Measurements from ENCODE around the gene PEDS1. TPM values are rescaled to one million over a fixed set of nuclear protein-coding genes. Genes with fewer than 3 reads are reported as not detected.

Gene PEDS1
- total RNA-seq, 1 experiment from 2014 or later: 37.7 TPM

DNA sequence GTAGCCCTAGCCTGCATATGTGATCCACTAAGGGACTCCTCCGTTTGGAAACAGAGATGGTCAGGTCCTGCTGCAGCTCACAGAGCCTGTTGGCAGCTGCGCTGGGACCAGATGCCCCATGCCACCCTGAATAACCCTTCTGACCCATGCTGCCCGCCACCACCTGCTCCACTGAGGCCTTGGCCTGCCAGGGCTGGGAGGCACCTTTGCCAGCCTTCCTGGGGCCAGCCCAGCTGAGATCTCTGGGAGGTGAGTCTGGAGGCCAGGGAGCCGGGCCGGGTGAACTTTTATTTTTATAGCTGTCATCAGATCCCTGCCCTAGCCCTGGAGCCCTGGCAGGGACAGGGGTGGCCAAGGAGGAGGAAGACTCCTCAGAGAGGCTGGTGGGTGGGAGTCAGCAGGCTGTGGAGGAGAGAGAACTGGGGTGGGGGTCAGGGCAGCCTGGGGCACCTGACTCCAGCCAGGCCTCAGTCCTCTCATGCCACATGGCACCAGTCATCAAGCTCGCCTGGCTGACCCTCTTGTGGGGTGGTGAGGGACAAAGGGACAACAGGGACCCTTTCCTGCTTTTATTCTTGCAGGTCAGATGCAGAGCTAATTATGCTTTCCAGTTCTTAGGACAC, 47.1 kb upstream of the PEDS1 start:
- POLR2A ChIA-PET (ENCODE audit: unreplicated experiment): interaction anchor here (0.6 to 0.7 kb wide), 2 partner anchors 24 to 56 kb away, joined by 3 to 7 read pairs; no protein-coding TSS in a partner anchor
- no peak overlapping the region for H3K4me2 ChIP-seq
- BruUV-seq (replicated peaks): no TSS peak

DNA sequence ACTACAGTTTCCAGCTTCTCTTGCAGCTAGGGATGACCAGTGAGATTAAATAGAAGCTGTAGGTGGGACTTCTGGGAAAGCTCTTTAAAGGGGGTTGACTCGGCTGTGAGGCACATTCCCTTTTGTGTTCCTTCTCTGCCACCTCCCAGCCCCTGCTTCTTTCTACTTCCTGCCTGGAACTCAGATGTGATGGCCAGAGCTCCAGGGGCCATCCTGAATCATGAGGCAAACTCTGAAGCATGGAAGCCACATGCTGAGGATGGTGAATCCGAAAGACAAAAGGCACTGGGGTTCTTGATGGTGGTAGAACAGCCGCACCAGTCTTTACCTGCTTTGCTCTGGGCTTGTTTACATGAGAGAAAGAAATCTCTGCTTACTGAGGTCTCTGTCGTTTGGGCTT, 46.2 kb upstream of the PEDS1 start:
- H3F3A ChIP-seq (ENCODE audit: insufficient read depth, low read depth): peaks cover 64% of the 10 kb centered on the region
- H3K4me2 ChIP-seq: no peak overlapping the region
- peaks cover 14% of the 10 kb centered on the region for H3K79me2 ChIP-seq (ENCODE audit: low read depth)
- H3K9me2 ChIP-seq (ENCODE audit: insufficient read depth): no peaks in the 10 kb centered on the region
- H3K9me3 ChIP-seq (ENCODE audit: insufficient read depth, low read depth): no peaks in the 10 kb centered on the region
- no peak overlapping the region for H2AFZ ChIP-seq
- no peak overlapping the region for H3K4me3 ChIP-seq
- no peaks in the 10 kb centered on the region for H3K27me3 ChIP-seq (ENCODE audit: insufficient read depth, low read depth)
- DNase-seq: peak in 1 of 2 experiments; percentile 19
- no TSS peak for BruUV-seq (replicated peaks)
- H3K4me1 ChIP-seq (replicated peaks; ENCODE audit: insufficient read depth): peaks cover 26% of the 10 kb centered on the region
- H4K20me1 ChIP-seq (ENCODE audit: insufficient read depth): peaks cover 3% of the 10 kb centered on the region; the same call in 1 of the 2 replicates
- ChIA-PET POLR2A (ENCODE audit: unreplicated experiment) (interaction anchor here (0.5 to 0.6 kb wide), 2 partner anchors 25 to 106 kb away, joined by 3 to 7 read pairs; no protein-coding TSS in a partner anchor), CTCF (no interaction called here)
- H3K27ac ChIP-seq: no peak overlapping the region
- intact Hi-C loops (cut with micrococcal nuclease; ENCODE audit: unreplicated experiment): no loop called here
- peaks cover 4% of the 10 kb centered on the region for H3K36me3 ChIP-seq (ENCODE audit: low read depth)
- TF ChIP-seq, protein P1, sequence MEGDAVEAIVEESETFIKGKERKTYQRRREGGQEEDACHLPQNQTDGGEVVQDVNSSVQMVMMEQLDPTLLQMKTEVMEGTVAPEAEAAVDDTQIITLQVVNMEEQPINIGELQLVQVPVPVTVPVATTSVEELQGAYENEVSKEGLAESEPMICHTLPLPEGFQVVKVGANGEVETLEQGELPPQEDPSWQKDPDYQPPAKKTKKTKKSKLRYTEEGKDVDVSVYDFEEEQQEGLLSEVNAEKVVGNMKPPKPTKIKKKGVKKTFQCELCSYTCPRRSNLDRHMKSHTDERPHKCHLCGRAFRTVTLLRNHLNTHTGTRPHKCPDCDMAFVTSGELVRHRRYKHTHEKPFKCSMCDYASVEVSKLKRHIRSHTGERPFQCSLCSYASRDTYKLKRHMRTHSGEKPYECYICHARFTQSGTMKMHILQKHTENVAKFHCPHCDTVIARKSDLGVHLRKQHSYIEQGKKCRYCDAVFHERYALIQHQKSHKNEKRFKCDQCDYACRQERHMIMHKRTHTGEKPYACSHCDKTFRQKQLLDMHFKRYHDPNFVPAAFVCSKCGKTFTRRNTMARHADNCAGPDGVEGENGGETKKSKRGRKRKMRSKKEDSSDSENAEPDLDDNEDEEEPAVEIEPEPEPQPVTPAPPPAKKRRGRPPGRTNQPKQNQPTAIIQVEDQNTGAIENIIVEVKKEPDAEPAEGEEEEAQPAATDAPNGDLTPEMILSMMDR (conservative IDR thresholded peaks at IDR 0.05): no peak
- no peak for TF ChIP-seq EZH2 (IDR thresholded peaks at IDR 0.05; ENCODE audit: low read depth)

More for the DNA sequence above, 47.1 kb upstream of the PEDS1 start:
- CTCF ChIA-PET: interaction anchor here (0.6 to 0.7 kb wide), 3 partner anchors 47 to 1257 kb away, joined by 3 read pairs; no protein-coding TSS in a partner anchor
- TF ChIP-seq, protein P1 (conservative IDR thresholded peaks at IDR 0.05): no peak
- TF ChIP-seq EZH2 (IDR thresholded peaks at IDR 0.05; ENCODE audit: low read depth): no peak
- Histone ChIP-seq H3K36me3 (ENCODE audit: low read depth) (no peaks in the 10 kb centered on the region), H3K9me2 (ENCODE audit: insufficient read depth) (no peaks in the 10 kb centered on the region), H3K4me3 (no peak overlapping the region), H3K9me3 (ENCODE audit: insufficient read depth, low read depth) (no peaks in the 10 kb centered on the region), H3K79me2 (ENCODE audit: low read depth) (peaks cover 6% of the 10 kb centered on the region), H3F3A (ENCODE audit: insufficient read depth, low read depth) (peaks cover 55% of the 10 kb centered on the region), H3K27me3 (ENCODE audit: insufficient read depth, low read depth) (no peaks in the 10 kb centered on the region), H2AFZ (no peak overlapping the region), H3K4me1 (replicated peaks; ENCODE audit: insufficient read depth) (peaks cover 17% of the 10 kb centered on the region), H4K20me1 (ENCODE audit: insufficient read depth) (no peaks in the 10 kb centered on the region), H3K27ac (no peak overlapping the region)
- peak in 1 of 2 experiments; percentile 13 for DNase-seq
- intact Hi-C loops (cut with micrococcal nuclease; ENCODE audit: unreplicated experiment): no loop called here

DNA sequence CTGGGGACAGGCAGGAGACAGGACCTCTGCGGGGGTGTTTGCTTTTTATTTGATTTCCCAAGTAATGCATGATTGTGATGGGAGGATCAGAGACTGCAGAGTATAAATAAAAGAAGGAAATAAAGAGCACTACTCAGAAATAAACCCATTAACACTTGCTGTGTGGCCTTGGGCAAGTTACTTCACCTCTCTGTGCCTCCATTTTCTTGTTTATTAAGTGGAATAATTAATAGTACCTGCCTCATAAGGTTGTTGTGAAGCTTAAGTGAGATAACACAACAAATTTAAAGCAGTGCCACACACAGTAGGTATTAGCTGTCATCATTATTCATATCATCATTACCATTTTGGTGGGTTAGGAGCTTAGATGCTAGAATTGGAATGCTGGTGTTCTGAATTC, 45.2 kb upstream of the PEDS1 start:
- Histone ChIP-seq H4K20me1 (ENCODE audit: insufficient read depth) (peaks cover 13% of the 10 kb centered on the region; the same call in 1 of the 2 replicates), H3K4me1 (replicated peaks; ENCODE audit: insufficient read depth) (peaks cover 33% of the 10 kb centered on the region), H3K27ac (no peak overlapping the region), H3K9me3 (ENCODE audit: insufficient read depth, low read depth) (no peaks in the 10 kb centered on the region), H3F3A (ENCODE audit: insufficient read depth, low read depth) (peaks cover 72% of the 10 kb centered on the region), H3K4me2 (no peak overlapping the region), H3K4me3 (no peak overlapping the region), H3K9me2 (ENCODE audit: insufficient read depth) (no peaks in the 10 kb centered on the region), H2AFZ (no peak overlapping the region), H3K27me3 (ENCODE audit: insufficient read depth, low read depth) (no peaks in the 10 kb centered on the region), H3K79me2 (ENCODE audit: low read depth) (peaks cover 24% of the 10 kb centered on the region), H3K36me3 (ENCODE audit: low read depth) (peaks cover 14% of the 10 kb centered on the region)
- BruUV-seq (replicated peaks): no TSS peak
- TF ChIP-seq, protein P1 (conservative IDR thresholded peaks at IDR 0.05): no peak
- no peak for TF ChIP-seq EZH2 (IDR thresholded peaks at IDR 0.05; ENCODE audit: low read depth)
- CTCF ChIA-PET: no interaction called here
- POLR2A ChIA-PET (ENCODE audit: unreplicated experiment): interaction anchor here (0.6 to 0.7 kb wide), 3 partner anchors 156 to 551 kb away, joined by 5 to 6 read pairs (median 5); no protein-coding TSS in a partner anchor
- intact Hi-C loops (cut with micrococcal nuclease; ENCODE audit: unreplicated experiment): no loop called here
- peak in 1 of 2 experiments; percentile 33 for DNase-seq

Measured in PC-9 (cell line).